Astrocyte of the spinal cord (primary cell): ENCODE results near the gene ADIPOR2.

ENCODE experiments used
- DNase-seq: peaks from one replicate; pipeline ENCODE4 v3.0.0; 2011; ENCODE audit warnings: low read depth, low spot score
- H3K4me3 ChIP-seq: 2 replicates; pipeline ENCODE4 v1.5.1; 2011; ENCODE audit warnings: low read depth, mild to moderate bottlenecking, low read length, moderate library complexity
- CTCF ChIP-seq: IDR thresholded peaks from 2 replicates; pipeline ENCODE4 v1.5.1; 2012; ENCODE audit warnings: low read depth, mild to moderate bottlenecking, low read length, inconsistent platforms
- in situ Hi-C: cut with HindIII; loops from 2 replicates; pipeline ENCODE4 v1.10.0; 2017; ENCODE audit warnings: low sequenced_read_pairs

The ADIPOR2 gene

GRCh38 chr12:1665366-1665765 lies 25.5 kb upstream of the ADIPOR2 start:
- in situ Hi-C loops = no loop called here
- no peak overlapping the region for H3K4me3 ChIP-seq
- no peak for TF ChIP-seq CTCF

GRCh38 chr12:1666215-1666614 lies 24.7 kb upstream of the ADIPOR2 start:
- no peak for TF ChIP-seq CTCF
- H3K4me3 ChIP-seq = no peak overlapping the region
- in situ Hi-C loops = no loop called here
- no peak for DNase-seq

More at GRCh38 chr12:1665366-1665765, 25.5 kb upstream of the ADIPOR2 start:
- DNase-seq = no peak

GRCh38 chr12:1666685-1667162 lies 24.1 kb upstream of the ADIPOR2 start:
- TF ChIP-seq CTCF = no peak

GRCh38 chr12:1668833-1669543 lies 21.9 kb upstream of the ADIPOR2 start:
- DNase-seq = no peak
- in situ Hi-C loops = no loop called here
- no peak overlapping the region for H3K4me3 ChIP-seq

More at GRCh38 chr12:1666685-1667162, 24.1 kb upstream of the ADIPOR2 start:
- in situ Hi-C loops = no loop called here
- no peak for DNase-seq
- H3K4me3 ChIP-seq = no peak overlapping the region

GRCh38 chr12:1670358-1671268 lies 20.3 kb upstream of the ADIPOR2 start:
- TF ChIP-seq CTCF = no peak
- H3K4me3 ChIP-seq = no peak overlapping the region
- in situ Hi-C loops = no loop called here
- no peak for DNase-seq

More at GRCh38 chr12:1668833-1669543, 21.9 kb upstream of the ADIPOR2 start:
- TF ChIP-seq CTCF = no peak

GRCh38 chr12:1676043-1676442 lies 14.8 kb upstream of the ADIPOR2 start:
- in situ Hi-C loops = no loop called here
- DNase-seq = no peak
- TF ChIP-seq CTCF = no peak
- no peak overlapping the region for H3K4me3 ChIP-seq
